Stimulated activated naive CD4-positive, alpha-beta T cell treated with Interleukin-2 at 50 U/mL for 16 hours (primary cell): ENCODE measurements around the gene TBCCD1.
"Not testable (repeated sequence)": the region's sequence is repeated elsewhere in the genome, so short reads cannot be mapped to it uniquely, and the experiment has no call there.

Experiments used
- DNase-seq: peaks from one replicate; lab custom pipeline; 2025; lab: John Stamatoyannopoulos, UW

Gene TBCCD1

DNA sequence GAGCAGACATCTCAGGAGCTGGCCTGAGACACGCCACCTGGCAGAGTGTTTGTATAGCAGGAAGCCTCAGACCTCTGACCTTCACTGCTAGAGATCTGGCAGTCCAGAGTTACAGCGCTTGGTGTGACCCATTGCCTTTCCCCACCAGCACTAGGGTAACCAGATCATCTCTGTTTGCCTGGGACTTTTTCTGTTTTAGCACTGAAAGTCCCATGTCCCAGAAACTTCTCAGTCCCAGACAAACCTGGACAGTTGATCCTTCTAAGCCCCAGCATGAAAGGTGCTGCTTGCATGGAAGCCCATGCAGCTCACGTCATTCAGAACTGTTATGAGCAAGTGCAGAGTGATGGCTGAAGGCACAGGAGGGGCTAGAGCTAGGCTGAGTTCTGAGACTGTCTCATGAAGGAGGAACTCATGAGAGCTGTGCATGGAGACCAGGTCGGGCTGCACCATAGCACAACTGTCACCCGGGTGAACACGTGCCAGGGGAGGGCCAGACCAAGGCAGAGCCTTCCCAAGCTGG lies 27.5 kb upstream of the TBCCD1 start:
- no peak for DNase-seq

GRCh38 chr3:186593862-186594261 lies 26.7 kb upstream of the TBCCD1 start:
- no peak for DNase-seq

DNA sequence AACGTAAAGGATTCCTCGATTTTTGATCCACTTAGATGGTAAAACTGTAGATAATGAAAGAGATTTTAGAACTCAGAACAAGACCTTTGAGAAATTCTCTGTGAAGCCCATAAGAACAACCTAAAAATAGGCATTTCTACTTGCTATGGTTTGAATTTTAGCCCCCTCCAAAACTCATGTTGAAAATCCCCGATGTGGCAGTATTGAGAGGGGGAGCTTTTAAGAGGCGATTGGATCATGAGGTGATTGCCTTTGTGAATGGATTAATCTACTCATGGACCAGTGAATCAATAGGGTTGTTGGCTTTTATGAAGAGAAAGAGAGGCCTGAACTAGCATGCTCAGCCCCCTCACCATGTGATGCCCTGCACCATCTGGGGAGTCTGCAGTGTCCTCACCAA lies 25.5 kb upstream of the TBCCD1 start:
- no peak for DNase-seq

- no peak for DNase-seq
These were observed 23.6 kb upstream of the TBCCD1 start for GRCh38 chr3:186590580-186591295.

DNA sequence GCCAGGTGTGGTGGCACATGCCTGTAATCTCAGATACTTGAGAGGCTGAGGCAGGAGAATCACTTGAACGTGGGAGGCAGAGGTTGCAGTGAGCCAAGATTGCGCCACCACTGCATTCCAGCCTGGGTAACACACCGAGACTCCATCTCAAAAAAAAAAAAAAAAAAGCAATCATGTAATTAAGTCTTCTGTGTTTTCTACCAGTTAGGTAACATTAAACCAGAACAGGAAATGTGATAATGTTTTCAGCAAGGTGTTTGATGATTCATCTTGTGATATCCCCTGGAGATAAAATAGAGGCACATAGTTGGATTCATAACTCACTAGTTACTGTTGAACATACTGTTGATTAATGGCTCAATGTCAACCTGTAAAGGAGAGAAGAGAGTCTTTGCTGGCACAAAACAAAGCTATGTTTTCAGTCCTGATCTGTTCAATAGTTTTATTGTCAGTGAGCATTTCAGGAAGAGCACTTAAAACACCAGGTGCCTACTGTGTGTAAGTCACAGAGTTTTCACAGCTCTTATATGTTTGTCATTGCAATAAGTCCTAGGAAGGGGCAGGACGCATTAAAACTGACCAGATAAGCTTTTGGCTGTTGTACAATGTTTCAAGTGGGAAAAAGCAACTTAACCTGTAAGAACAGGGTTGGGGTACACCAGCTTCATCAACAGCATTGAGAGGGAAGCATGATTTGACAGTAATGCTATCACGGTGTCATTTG lies 22.9 kb upstream of the TBCCD1 start:
- no peak for DNase-seq

- DNase-seq = no peak
These were observed 22.0 kb upstream of the TBCCD1 start for GRCh38 chr3:186589121-186589520.

DNA sequence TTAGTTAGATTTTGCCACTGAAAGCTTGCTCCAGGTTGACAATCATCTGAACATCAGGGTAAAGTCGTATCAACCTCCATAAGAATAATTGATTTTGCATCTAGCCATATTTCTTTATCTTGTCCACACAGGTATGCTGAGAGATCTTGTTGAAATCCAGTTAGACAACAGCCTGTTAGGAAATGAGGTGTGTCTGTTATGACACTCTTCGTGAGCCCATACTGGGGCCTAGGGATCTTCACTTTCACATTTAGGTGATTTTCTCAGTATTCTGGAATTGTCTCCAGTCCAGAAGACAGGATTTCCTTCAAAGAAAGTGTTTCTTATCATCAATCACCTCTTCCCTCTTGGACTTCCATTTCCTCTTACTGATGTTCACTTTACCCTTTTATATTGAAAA lies 21.5 kb upstream of the TBCCD1 start:
- DNase-seq = no peak

GRCh38 chr3:186587183-186587582 lies 20.0 kb upstream of the TBCCD1 start:
- no peak for DNase-seq

GRCh38 chr3:186586245-186586644 lies 19.1 kb upstream of the TBCCD1 start:
- not testable (repeated sequence) for DNase-seq

DNA sequence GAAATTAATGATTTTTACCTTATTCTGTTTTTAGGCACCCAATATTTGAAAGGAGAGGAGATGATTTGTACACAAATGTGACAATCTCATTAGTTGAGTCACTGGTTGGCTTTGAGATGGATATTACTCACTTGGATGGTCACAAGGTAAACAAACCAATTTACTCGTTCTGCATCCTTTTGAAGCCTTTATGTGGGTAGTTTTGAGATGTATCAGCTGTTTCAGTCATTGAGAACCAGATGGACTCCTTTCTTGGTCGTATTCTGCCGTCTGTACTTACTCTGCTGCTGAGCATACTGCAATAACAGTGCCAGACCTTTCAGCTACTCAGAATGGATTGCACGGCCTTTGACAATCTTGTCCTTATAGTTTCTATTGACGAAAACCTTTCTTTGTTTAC lies 16.7 kb upstream of the TBCCD1 start:
- DNase-seq = no peak

- no peak for DNase-seq
These were observed 15.4 kb upstream of the TBCCD1 start for GRCh38 chr3:186582541-186582940.

DNA sequence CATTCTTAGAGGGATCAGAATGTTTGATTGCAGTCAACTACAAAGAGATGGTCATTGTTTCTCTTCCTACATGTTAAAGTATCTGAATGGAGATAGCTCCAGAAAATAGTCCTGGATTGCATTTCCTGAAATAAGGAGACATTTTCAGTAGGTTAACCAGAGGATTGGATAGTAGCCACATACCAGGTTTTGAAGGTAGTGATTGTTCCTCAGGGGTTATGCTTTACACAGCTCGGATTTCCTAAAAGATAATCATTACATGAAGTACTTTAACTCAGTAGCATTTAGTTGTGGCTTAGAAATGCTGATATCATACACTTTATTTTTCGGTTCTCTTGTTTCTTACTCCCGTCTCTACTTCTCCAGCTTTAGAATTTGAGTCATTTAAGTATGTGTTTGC lies 13.6 kb upstream of the TBCCD1 start:
- no peak for DNase-seq

DNA sequence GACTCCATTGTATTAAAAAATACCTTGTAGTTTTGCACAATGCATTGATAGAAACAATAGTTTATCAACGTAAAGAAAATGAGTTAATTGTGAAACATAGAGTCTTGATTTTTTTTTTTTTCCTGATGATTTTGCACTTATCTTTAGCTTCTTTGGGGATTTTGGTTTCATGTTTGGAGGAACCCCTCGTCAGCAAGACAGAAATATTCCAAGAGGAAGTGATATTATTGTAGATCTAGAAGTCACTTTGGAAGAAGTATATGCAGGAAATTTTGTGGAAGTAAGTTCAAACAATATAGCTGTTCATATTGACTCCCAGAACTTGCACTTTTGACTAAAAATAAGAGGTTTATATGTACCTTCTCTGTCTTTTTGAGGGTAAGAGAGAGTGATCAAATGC lies 10.4 kb upstream of the TBCCD1 start:
- no peak for DNase-seq

- no peak for DNase-seq
These were observed 4.5 kb upstream of the TBCCD1 start for GRCh38 chr3:186571644-186572013.

DNA sequence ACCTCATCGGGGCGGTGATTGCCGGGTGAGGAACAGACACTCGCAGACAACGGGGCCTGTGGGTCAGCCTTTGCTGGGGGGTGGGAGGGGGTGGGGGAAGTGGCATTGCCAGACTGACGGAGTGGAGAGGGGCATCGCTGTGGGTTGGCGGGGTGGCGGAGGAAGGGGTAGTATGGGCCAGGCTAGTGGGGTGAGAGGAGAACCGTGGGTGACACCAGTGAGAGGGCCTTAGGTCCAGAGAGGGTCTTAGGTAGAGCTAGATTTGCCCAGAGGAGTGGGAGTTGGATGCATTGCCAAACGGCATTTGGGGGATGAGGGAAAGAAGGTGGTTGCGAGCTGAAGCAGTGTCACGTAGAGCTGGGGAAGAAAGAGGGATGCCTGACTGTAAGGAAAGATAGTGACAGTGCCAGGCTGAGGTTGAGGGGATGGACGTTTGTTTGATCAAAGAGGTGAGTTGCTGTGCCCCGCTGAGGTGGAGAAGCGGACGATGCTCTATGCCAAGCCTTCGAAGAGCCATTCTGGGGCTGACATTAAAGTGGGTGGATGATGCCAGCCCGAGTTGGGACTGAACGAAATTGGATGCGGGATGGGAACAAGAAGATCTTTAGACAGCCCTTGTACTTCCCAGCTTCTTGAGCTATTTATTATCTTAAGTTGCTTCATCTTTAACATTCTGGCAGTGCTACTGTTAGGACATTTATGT lies 4.0 kb upstream of the TBCCD1 start:
- DNase-seq = no peak

DNA sequence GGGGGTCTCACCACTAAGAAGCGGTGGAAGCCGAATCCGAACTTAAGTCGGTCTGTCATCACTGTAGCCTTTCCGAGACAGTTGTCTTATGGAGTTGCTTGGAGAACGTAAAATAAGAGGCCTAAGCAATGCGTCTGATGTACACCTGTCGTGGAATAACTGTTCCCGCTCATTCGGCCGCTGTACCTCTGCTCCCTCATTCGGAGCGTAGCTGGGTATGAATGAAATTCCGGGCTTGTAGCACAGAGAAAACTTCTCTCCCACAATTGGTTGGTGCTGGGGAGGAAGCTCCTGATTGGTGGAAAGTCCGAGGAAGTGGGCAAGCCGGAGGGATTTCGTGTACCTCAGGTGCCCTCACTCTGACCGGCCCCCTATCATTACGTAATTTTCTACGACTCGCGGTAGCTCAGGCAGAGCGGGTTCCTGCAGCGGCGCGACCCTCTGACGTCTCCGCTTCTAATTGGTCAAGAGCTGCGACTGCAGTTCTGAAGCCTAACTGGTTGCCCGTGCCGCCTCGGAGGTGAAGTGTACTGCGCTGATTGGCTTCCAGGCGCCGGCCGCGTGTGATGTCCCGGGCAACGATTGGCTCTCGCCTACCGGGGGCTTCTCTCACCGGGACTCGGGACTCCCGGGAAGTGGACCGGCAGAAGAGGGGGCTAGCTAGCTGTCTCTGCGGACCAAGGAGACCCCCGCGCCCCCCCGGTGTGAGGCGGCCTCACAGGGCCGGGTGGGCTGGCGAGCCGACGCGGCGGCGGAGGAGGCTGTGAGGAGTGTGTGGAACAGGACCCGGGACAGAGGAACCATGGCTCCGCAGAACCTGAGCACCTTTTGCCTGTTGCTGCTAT lies 3.2 kb upstream of the TBCCD1 start, which contains the start of gene DNAJB11:
DNAJB11 (plus strand) TSS at position 625 of the 845 bp plus-strand sequence; CDS start at position 803, 178 bp downstream.
- peak; percentile 99 for DNase-seq

DNA sequence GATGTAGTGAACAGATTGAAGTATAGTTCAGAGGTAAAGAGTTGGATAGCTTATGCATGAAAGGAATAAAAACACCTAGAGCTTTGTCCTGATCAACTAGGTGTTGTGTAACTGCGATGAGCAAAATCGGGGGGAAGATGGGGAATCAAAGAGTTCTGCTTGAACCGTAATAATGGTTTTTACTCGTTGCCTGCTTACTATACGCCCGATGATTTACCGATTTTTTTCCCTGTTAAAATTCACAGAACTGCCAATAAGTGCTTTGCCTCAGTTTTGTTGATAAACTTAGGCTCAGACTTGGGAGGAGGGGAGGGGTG lies 2.6 kb upstream of the TBCCD1 start:
- no peak for DNase-seq

DNA sequence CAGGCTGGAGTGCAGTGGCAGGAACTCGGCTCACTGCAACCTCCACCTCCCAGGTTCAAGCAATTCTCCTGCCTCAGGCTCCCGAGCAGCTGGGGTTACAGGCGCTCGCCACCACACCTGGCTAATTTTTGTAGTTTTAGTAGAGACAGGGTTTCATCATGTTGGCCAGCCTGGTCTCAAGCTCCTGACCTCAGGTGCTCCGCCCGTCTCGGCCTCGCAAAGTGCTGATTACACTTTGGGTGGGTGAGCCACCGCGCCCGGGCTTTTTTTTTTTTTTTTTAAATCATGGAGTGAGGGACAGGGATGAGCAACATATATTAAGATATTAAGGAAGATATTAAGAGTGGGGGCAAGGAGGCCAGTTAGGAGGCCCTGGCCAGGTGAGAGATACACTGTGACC lies 2.2 kb upstream of the TBCCD1 start:
- DNase-seq = not testable (repeated sequence)

DNA sequence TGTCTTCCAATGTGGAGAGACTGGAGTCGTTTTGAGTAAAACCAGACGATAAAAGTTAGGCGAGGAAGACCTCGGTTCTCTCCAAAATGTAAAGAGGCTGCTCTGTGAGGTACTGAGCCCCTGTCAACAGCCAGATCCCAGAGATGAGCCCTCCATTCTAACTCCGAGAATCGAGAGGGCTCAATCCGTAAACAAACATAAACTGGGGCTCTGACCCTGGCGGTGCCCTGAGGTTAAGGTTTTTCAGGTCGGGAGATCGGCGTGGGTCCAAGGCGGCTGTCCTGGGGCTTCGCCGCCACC lies 417 bp downstream of the TBCCD1 start:
- DNase-seq = no peak

GRCh38 chr3:186564586-186564985 lies 2.6 kb downstream of the TBCCD1 start:
- DNase-seq = no peak

- DNase-seq = no peak
These were observed 14.6 kb downstream of the TBCCD1 start for GRCh38 chr3:186552408-186553031.

DNA sequence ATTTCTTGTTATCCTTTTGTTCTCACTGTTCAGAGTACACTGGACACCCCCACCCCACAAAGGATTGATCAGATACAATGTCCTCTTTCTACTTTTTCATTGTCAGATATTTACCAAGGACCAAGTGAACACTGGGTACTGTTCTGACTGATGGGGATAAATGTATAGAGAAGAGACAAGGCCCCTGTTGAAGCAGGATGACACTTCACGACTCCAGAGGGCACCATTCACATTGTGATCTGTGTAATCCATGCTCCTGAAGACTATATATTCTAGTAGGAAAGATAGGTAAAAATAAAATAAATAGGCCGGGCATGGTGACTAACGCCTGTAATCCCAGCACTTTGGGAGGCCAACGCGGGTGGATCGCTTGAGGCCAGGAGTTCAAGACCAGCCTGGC lies 15.8 kb downstream of the TBCCD1 start:
- DNase-seq = no peak
